ENCODE results near the gene ARHGAP10. TPM values are rescaled to one million over a fixed set of nuclear protein-coding genes. Genes with fewer than 3 reads are reported as not detected.

The ARHGAP10 gene
- total and polyA plus RNA-seq, 2 donors = 71.3 to 76.7 TPM

DNA sequence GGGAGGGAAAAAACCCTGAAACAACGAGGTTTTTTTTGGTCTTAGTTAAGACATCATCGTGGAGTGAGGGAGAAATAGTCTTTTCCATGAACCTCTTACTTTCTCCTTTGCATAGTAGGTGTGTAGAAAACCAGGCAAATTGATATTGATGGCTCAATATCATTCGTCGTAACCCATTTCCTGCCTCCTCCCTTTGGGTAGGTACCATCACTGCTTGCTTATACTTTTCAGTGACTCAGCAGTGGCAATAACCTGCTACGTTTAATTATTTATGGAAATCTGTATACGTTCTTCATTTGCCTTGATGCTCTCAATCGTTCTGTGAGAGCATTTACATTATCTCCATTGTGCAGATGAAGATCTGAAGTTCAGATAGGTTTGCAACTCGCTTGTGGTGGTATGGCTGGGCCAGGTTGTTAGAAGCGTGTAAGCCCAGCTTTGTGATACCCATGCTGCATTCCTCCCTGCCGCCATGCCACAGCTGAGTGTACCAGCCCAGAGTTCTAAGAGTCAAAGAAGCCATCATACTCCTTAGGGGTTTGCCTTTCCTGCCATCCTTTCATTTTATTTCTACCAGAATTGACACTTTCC, 212.9 kb downstream of the ARHGAP10 start:
- DNase-seq (ENCODE audit: extremely low spot score) = no peak
- Histone ChIP-seq H3K36me3 (ENCODE audit: insufficient read depth) (peaks cover 3% of the 10 kb centered on the region), H3K4me3 (ENCODE audit: low read depth, low read length) (no peak overlapping the region), H3K27ac (ENCODE audit: low read depth) (no peak overlapping the region), H3K4me1 (ENCODE audit: insufficient read depth) (peaks cover 1% of the 10 kb centered on the region)
- WGBS = 94% methylated on average over 10 of the region's 10 CpGs

DNA sequence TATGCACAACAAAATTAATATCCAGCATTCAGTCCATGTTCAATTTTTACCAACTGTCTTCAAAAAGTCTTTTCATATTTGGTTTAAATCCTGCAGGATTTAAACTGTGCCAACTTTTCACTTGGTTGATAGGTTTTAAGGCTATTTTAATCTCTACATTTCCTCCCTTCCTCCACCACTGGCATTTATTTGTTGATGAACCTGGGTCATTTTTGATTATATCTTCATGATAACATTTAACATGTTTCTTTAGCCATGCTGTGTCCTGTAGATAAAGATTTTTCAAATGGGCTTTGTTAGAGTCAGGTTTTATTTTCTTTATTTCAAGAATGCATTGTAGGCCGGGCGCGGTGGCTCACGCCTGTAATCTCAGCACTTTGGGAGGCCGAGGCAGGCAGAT, 216.4 kb downstream of the ARHGAP10 start:
- Histone ChIP-seq H3K36me3 (ENCODE audit: insufficient read depth) (peaks cover 1% of the 10 kb centered on the region), H3K27ac (ENCODE audit: low read depth) (no peak overlapping the region), H3K4me1 (ENCODE audit: insufficient read depth) (peaks cover 1% of the 10 kb centered on the region), H3K4me3 (ENCODE audit: low read depth, low read length) (no peak overlapping the region)
- whole genome bisulfite sequencing = 94% methylated on average over 5 of the region's 5 CpGs
- no peak for DNase-seq (ENCODE audit: extremely low spot score)

DNA sequence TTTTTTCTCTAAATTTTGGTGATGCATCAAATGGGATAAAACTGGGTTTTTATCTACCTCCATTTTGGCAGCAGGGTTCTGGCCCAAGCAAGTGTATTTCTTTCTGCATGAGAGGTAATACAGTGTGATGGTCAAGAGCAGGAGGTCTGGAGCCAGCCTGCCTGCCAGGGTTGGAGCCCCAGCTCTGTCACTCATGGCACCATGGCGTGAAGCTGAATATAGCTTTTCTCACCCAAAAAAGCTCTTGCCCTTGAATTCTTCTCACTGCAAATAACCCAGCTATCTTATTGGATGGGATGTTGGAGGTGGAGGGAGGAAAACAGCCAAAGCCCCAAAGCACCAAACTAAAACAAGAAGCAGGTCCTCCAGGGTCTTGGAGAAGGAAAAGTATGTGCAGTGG, 218.4 kb downstream of the ARHGAP10 start:
- 100% methylated on average over 1 of the region's 1 CpG for WGBS
- H3K4me3 ChIP-seq (ENCODE audit: low read depth, low read length) = no peak overlapping the region
- H3K4me1 ChIP-seq (ENCODE audit: insufficient read depth) = no peaks in the 10 kb centered on the region
- H3K27ac ChIP-seq (ENCODE audit: low read depth) = no peak overlapping the region
- H3K36me3 ChIP-seq (ENCODE audit: insufficient read depth) = peaks cover 1% of the 10 kb centered on the region
- no peak for DNase-seq (ENCODE audit: extremely low spot score)

DNA sequence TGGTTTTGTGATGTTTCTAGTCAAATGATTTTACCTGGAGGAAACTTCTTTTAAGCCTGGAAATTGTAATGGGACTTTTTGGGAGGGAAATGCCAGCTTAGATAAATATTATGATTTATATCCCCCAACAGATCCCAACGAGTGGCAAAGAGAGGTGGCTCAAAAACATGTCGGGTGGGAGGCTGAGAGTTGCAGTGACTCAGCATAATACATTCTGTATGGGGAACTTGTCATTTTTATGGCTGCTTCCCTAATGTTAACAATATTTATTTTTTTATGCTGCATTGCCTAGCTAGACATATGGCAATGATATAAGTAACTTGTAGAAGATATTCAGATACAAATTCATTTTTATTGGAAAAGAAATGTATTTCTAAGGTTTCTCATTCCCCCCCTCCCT, 219.0 kb downstream of the ARHGAP10 start:
- no peak for DNase-seq (ENCODE audit: extremely low spot score)
- peaks cover 1% of the 10 kb centered on the region for H3K36me3 ChIP-seq (ENCODE audit: insufficient read depth)
- 39% methylated on average over 2 of the region's 2 CpGs for WGBS
- H3K4me3 ChIP-seq (ENCODE audit: low read depth, low read length) = no peak overlapping the region
- H3K27ac ChIP-seq (ENCODE audit: low read depth) = no peak overlapping the region
- H3K4me1 ChIP-seq (ENCODE audit: insufficient read depth) = no peaks in the 10 kb centered on the region

DNA sequence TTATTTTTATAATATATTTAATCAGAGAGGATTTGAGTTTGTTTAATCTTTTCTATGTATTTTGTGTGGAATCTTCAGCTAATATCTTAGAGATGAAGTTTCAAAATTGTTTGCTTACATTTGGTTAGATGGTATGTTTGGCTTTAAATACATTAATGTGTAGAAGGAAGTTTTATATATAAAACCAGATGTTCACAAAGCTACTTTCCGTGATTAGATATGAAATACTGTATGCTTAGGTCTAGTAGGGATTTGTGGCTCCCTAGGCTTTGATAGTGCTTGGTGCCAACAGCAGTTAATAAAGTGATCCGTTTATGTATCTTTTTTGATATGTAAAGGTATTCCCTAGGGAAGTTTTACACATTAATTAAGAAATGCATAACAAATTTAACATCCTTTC, 223.0 kb downstream of the ARHGAP10 start:
- no peak for DNase-seq (ENCODE audit: extremely low spot score)
- Histone ChIP-seq H3K4me3 (ENCODE audit: low read depth, low read length) (no peak overlapping the region), H3K36me3 (ENCODE audit: insufficient read depth) (peaks cover 6% of the 10 kb centered on the region), H3K4me1 (ENCODE audit: insufficient read depth) (no peaks in the 10 kb centered on the region), H3K27ac (ENCODE audit: low read depth) (no peak overlapping the region)
- WGBS = 70% methylated on average over 2 of the region's 2 CpGs

DNA sequence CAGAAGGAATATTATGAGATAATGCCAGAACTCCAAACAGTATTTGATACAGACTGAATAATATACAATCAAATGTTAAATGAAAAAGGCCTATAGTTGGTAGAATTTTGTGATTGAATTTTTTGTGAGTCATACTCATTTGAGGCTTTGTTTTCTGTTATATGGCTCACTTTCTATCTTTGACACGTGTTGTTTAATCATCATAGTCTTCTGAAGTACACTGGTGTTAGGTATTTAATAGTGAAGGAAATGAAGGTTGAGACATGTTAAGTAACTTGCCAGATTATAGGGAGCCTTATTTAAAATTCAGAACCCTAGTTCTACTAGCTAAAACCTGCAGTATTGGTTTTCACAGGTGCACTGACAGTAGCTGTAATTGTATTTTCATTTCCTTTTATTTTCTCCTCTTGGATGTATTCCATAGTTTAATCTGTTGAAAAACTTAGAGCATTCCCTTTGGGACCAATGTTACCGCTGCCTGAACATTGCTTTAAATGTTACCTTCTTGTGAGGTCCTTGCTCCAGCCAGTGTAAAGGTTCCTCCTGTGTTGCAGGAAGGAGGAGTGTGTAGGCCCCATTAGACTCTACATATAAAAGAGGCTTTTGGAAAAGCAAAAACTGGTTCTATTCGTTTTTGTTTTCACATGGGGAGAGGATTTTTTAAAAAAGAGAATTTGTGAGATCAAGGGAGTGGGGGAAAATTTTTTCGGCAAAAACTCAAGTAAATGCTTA, 224.1 kb downstream of the ARHGAP10 start:
- no peaks in the 10 kb centered on the region for H3K4me1 ChIP-seq (ENCODE audit: insufficient read depth)
- H3K36me3 ChIP-seq (ENCODE audit: insufficient read depth) = peaks cover 6% of the 10 kb centered on the region
- H3K4me3 ChIP-seq (ENCODE audit: low read depth, low read length) = no peak overlapping the region
- 39% methylated on average over 4 of the region's 4 CpGs for WGBS
- no peak overlapping the region for H3K27ac ChIP-seq (ENCODE audit: low read depth)
- no peak for DNase-seq (ENCODE audit: extremely low spot score)

DNA sequence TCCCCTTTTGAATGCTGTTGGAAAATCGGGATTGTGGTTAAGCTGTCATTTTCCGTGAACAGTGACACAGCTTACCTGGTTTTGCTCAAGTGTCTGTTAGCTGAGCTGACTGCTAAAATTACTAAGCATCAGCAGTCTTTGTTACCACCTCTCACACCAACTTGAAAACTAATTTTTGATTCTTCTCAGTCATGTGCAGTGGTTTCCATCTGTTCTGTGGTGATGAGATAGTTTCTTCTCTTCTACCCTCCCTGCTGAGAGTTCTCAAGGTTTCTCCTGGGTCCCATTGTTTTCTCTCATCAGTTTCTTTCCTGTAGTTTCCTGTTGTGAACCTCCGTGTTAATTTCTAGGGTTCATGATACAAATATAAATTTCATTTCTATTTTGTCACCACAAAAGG, 225.6 kb downstream of the ARHGAP10 start:
- Histone ChIP-seq H3K4me1 (ENCODE audit: insufficient read depth) (no peaks in the 10 kb centered on the region), H3K27ac (ENCODE audit: low read depth) (no peak overlapping the region), H3K36me3 (ENCODE audit: insufficient read depth) (peaks cover 6% of the 10 kb centered on the region), H3K4me3 (ENCODE audit: low read depth, low read length) (no peak overlapping the region)
- WGBS = 85% methylated on average over 3 of the region's 3 CpGs
- no peak for DNase-seq (ENCODE audit: extremely low spot score)

DNA sequence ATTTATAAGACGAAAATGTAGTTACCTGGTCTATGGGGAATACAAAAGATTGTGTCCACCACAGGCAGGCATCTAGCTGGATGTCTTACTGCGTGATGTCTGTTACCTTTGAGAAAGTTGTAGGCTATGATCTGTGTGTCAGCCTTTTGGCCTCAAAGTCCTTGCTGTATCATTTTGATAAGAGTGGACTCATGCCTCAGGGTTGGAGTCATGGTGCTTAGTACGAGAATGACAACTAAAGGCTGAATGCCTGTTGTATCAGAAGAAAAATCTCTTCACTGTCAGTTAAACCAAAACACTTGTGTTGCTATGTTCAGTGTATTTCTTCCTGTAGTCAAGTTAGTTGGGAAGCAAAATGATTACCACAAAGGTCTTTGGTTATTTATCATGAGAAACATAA, 226.2 kb downstream of the ARHGAP10 start:
- WGBS = 86% methylated on average over 3 of the region's 3 CpGs
- no peaks in the 10 kb centered on the region for H3K4me1 ChIP-seq (ENCODE audit: insufficient read depth)
- H3K36me3 ChIP-seq (ENCODE audit: insufficient read depth) = peaks cover 6% of the 10 kb centered on the region
- no peak for DNase-seq (ENCODE audit: extremely low spot score)
- H3K27ac ChIP-seq (ENCODE audit: low read depth) = no peak overlapping the region
- H3K4me3 ChIP-seq (ENCODE audit: low read depth, low read length) = no peak overlapping the region

DNA sequence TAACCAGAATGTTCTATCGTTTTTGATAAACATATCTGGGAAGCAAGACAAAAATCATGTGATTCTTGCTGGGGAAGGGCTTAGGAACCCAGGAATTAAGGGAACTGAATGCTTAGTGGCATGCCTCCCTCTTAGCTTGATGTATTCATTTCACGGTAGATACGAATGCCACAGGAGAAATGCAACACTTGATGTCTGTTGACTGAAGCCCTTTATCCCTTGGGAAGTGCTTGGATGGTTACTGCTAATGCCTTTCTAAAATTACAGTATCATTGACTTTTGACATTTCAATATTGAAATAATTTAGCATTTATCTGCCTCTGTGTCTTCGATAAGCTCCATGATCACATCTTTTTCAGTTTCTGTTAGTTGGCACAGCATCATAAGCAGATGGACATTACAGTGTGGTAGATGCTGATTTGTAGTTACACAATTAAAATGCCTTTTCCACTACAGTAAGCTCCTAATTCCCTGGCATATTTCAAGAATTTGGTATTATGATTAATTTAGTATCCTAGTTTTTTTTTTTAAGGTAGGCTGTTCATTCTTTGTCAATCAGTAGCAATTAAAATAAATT, 226.7 kb downstream of the ARHGAP10 start:
- no peak overlapping the region for H3K27ac ChIP-seq (ENCODE audit: low read depth)
- no peak overlapping the region for H3K4me3 ChIP-seq (ENCODE audit: low read depth, low read length)
- WGBS = 59% methylated on average over 4 of the region's 4 CpGs
- peaks cover 6% of the 10 kb centered on the region for H3K36me3 ChIP-seq (ENCODE audit: insufficient read depth)
- DNase-seq (ENCODE audit: extremely low spot score) = no peak
- H3K4me1 ChIP-seq (ENCODE audit: insufficient read depth) = no peaks in the 10 kb centered on the region

DNA sequence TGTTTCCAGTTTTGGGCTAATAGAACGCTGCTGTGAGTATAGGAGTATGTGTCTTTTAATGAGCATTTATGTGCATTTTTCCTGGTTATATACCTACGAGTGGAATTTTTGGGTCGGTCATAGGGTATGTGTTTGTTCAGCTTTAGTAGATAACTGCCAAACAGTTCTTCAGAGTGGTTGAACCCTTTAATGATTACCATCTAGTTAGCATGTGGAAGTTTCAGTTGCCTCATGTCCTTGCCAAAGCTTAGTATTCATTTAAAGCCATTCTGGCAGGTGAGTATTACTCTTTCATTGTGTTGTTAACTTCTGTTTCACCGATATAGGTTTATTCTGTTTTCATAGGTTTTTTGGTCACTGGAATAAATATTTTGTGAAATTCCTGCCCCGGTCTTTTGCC, 229.1 kb downstream of the ARHGAP10 start:
- WGBS = 95% methylated on average over 5 of the region's 5 CpGs
- DNase-seq (ENCODE audit: extremely low spot score) = no peak
- no peaks in the 10 kb centered on the region for H3K4me1 ChIP-seq (ENCODE audit: insufficient read depth)

DNA sequence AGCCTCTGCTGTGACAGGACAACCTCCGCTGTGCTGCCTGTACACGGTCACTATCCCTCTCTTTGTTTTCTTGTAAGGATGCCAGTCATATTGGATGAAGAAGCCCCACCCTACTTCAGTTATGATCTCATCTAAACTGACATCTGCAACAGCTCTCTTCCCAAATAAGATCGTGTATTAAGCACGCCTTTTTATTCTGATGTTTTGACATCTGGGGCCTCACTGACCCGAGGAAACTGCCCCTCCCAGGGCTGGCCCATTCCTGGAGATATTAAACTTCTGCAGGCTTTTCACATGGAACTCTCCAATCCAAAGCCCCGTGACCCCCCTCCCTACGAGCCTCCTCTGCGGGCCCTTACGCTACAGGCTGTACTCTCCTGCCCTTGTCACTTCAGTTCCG, 232.0 kb downstream of the ARHGAP10 start:
- 78% methylated on average over 10 of the region's 10 CpGs for WGBS
- no peak for DNase-seq (ENCODE audit: extremely low spot score)
- H3K27ac ChIP-seq (ENCODE audit: low read depth) = no peak overlapping the region
- H3K36me3 ChIP-seq (ENCODE audit: insufficient read depth) = no peaks in the 10 kb centered on the region
- H3K4me3 ChIP-seq (ENCODE audit: low read depth, low read length) = no peak overlapping the region
- no peaks in the 10 kb centered on the region for H3K4me1 ChIP-seq (ENCODE audit: insufficient read depth)

More for the DNA sequence above, 229.1 kb downstream of the ARHGAP10 start:
- Histone ChIP-seq H3K27ac (ENCODE audit: low read depth) (no peak overlapping the region), H3K36me3 (ENCODE audit: insufficient read depth) (peaks cover 6% of the 10 kb centered on the region), H3K4me3 (ENCODE audit: low read depth, low read length) (no peak overlapping the region)

DNA sequence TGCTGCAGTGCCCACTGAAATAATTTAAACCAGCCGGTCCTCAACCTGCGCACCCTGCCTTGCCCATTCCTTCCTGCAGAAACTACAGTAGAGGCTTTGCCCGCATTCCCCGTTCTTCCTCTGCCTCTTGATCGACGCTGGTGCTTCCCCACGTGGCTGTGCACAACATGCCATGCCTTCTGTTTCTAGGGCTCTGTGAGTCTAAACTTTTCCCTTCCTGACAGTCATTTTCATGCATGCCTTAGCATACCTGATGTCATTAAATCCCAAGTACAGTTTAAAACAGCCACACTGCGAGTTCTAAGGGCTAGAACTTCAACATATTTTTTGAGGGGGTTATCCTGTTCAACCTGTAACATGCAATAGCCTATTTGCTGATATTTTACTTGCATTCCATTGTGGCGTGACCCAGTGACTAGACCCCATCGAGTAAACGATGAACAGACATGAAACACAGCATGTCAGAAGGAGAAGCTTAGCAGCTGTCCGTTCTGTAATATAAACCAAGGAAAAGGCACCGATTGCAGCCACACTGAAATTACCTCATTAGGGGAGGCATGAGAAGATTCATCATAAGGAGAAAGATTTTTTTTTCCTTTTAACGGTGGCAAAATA, 232.5 kb downstream of the ARHGAP10 start:
- Histone ChIP-seq H3K4me1 (ENCODE audit: insufficient read depth) (no peaks in the 10 kb centered on the region), H3K4me3 (ENCODE audit: low read depth, low read length) (no peak overlapping the region), H3K27ac (ENCODE audit: low read depth) (no peak overlapping the region), H3K36me3 (ENCODE audit: insufficient read depth) (no peaks in the 10 kb centered on the region)
- DNase-seq (ENCODE audit: extremely low spot score) = no peak
- 64% methylated on average over 14 of the region's 14 CpGs for WGBS

DNA sequence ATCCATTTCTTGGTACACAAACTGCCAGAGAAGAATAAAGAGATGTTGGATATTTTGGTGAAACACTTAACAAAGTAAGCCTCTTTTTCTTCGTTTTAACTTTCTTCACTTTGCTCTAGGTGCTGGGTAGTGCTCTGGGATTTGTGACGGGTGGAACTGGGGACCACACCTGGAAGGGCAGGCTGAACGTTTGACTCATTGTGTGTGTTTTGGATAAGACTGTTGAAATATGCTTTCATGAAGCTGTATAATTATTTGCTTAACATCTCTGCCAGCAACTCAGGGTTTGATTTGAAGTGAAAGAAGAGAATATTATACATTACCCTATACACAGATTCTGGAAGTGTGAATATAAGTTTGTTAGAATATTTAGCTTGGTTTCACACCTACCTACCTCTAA, 233.2 kb downstream of the ARHGAP10 start:
- WGBS = 66% methylated on average over 3 of the region's 3 CpGs
- no peak for DNase-seq (ENCODE audit: extremely low spot score)
- Histone ChIP-seq H3K27ac (ENCODE audit: low read depth) (no peak overlapping the region), H3K4me3 (ENCODE audit: low read depth, low read length) (no peak overlapping the region), H3K4me1 (ENCODE audit: insufficient read depth) (no peaks in the 10 kb centered on the region), H3K36me3 (ENCODE audit: insufficient read depth) (no peaks in the 10 kb centered on the region)

DNA sequence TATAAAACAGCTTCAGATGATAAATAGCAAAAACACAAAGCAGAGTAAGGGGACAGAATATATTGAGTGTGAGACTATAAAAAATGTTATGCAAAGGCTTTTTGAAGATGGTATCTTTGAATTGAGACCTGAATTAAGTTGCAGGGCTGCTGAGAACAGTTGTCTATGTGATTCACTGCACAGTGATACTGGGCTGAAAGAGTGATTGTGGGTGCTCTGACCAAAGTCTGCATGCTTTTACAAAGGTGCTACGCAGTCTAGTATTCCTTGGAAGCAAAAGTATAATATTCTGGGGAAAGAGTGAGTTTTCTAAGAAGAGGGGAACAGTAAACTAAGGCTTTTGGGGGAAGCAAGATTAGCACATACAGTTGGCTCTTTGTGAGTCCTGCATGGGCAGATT, 234.0 kb downstream of the ARHGAP10 start:
- WGBS = 100% methylated on average over 1 of the region's 1 CpG
- no peaks in the 10 kb centered on the region for H3K36me3 ChIP-seq (ENCODE audit: insufficient read depth)
- no peaks in the 10 kb centered on the region for H3K4me1 ChIP-seq (ENCODE audit: insufficient read depth)
- no peak overlapping the region for H3K27ac ChIP-seq (ENCODE audit: low read depth)
- no peak overlapping the region for H3K4me3 ChIP-seq (ENCODE audit: low read depth, low read length)
- no peak for DNase-seq (ENCODE audit: extremely low spot score)
